Measurements from ENCODE around the gene ZNF385D.

ZNF385D gene

GRCh38 chr3:21750080-21750696 lies 822 bp downstream of the ZNF385D start:
- no peak for DNase-seq (ENCODE audit: extremely low read depth in 1 of 2, low read depth in 1 of 2)

GRCh38 chr3:21747966-21748555 lies 2.9 kb downstream of the ZNF385D start:
- DNase-seq (ENCODE audit: extremely low read depth in 1 of 2, low read depth in 1 of 2) = no peak

- DNase-seq (ENCODE audit: extremely low read depth in 1 of 2, low read depth in 1 of 2) = no peak
These were observed 3.6 kb downstream of the ZNF385D start for GRCh38 chr3:21747376-21747775.

- DNase-seq (ENCODE audit: extremely low read depth in 1 of 2, low read depth in 1 of 2) = no peak
These were observed 5.0 kb downstream of the ZNF385D start for GRCh38 chr3:21745966-21746365.

- no peak for DNase-seq (ENCODE audit: extremely low read depth in 1 of 2, low read depth in 1 of 2)
These were observed 6.2 kb downstream of the ZNF385D start for GRCh38 chr3:21744793-21745192.

- DNase-seq (ENCODE audit: extremely low read depth in 1 of 2, low read depth in 1 of 2) = no peak
These were observed 11.9 kb downstream of the ZNF385D start for GRCh38 chr3:21738935-21739702.

GRCh38 chr3:21738283-21738682 lies 12.7 kb downstream of the ZNF385D start:
- no peak for DNase-seq (ENCODE audit: extremely low read depth in 1 of 2, low read depth in 1 of 2)

- DNase-seq (ENCODE audit: extremely low read depth in 1 of 2, low read depth in 1 of 2) = no peak
These were observed 16.3 kb downstream of the ZNF385D start for GRCh38 chr3:21734746-21735145.

- no peak for DNase-seq (ENCODE audit: extremely low read depth in 1 of 2, low read depth in 1 of 2)
These were observed 21.0 kb downstream of the ZNF385D start for GRCh38 chr3:21729888-21730459.

- no peak for DNase-seq (ENCODE audit: extremely low read depth in 1 of 2, low read depth in 1 of 2)
These were observed 21.7 kb downstream of the ZNF385D start for GRCh38 chr3:21729331-21729730.

GRCh38 chr3:21722768-21723167 lies 28.2 kb downstream of the ZNF385D start:
- no peak for DNase-seq (ENCODE audit: extremely low read depth in 1 of 2, low read depth in 1 of 2)

- DNase-seq (ENCODE audit: extremely low read depth in 1 of 2, low read depth in 1 of 2) = no peak
These were observed 28.7 kb downstream of the ZNF385D start for GRCh38 chr3:21722301-21722700.

GRCh38 chr3:21718943-21719591 lies 31.9 kb downstream of the ZNF385D start:
- DNase-seq (ENCODE audit: extremely low read depth in 1 of 2, low read depth in 1 of 2) = no peak

- no peak for DNase-seq (ENCODE audit: extremely low read depth in 1 of 2, low read depth in 1 of 2)
These were observed 32.7 kb downstream of the ZNF385D start for GRCh38 chr3:21718161-21718765.

GRCh38 chr3:21715662-21716061 lies 35.3 kb downstream of the ZNF385D start:
- no peak for DNase-seq (ENCODE audit: extremely low read depth in 1 of 2, low read depth in 1 of 2)

GRCh38 chr3:21705769-21706168 lies 45.2 kb downstream of the ZNF385D start:
- DNase-seq (ENCODE audit: extremely low read depth in 1 of 2, low read depth in 1 of 2) = no peak

GRCh38 chr3:21704796-21705195 lies 46.2 kb downstream of the ZNF385D start:
- DNase-seq (ENCODE audit: extremely low read depth in 1 of 2, low read depth in 1 of 2) = no peak

GRCh38 chr3:21703291-21703690 lies 47.7 kb downstream of the ZNF385D start:
- no peak for DNase-seq (ENCODE audit: extremely low read depth in 1 of 2, low read depth in 1 of 2)

- DNase-seq (ENCODE audit: extremely low read depth in 1 of 2, low read depth in 1 of 2) = no peak
These were observed 53.3 kb downstream of the ZNF385D start for GRCh38 chr3:21697707-21698106.

- no peak for DNase-seq (ENCODE audit: extremely low read depth in 1 of 2, low read depth in 1 of 2)
These were observed 56.5 kb downstream of the ZNF385D start for GRCh38 chr3:21694506-21694905.

GRCh38 chr3:21691036-21691435 lies 60.0 kb downstream of the ZNF385D start:
- no peak for DNase-seq (ENCODE audit: extremely low read depth in 1 of 2, low read depth in 1 of 2)
